GM21447 (cell line): Measurements from ENCODE around the gene NDP.
"Not testable (repeated sequence)": the region's sequence is repeated elsewhere in the genome, so short reads cannot be mapped to it uniquely, and the experiment has no call there.

Experiments used
- ATAC-seq: cut with Tn5 transposase; IDR thresholded peaks from one replicate; pipeline ENCODE4 v1.9.1; 2021; ENCODE audit not compliant: unreplicated experiment

NDP gene

DNA sequence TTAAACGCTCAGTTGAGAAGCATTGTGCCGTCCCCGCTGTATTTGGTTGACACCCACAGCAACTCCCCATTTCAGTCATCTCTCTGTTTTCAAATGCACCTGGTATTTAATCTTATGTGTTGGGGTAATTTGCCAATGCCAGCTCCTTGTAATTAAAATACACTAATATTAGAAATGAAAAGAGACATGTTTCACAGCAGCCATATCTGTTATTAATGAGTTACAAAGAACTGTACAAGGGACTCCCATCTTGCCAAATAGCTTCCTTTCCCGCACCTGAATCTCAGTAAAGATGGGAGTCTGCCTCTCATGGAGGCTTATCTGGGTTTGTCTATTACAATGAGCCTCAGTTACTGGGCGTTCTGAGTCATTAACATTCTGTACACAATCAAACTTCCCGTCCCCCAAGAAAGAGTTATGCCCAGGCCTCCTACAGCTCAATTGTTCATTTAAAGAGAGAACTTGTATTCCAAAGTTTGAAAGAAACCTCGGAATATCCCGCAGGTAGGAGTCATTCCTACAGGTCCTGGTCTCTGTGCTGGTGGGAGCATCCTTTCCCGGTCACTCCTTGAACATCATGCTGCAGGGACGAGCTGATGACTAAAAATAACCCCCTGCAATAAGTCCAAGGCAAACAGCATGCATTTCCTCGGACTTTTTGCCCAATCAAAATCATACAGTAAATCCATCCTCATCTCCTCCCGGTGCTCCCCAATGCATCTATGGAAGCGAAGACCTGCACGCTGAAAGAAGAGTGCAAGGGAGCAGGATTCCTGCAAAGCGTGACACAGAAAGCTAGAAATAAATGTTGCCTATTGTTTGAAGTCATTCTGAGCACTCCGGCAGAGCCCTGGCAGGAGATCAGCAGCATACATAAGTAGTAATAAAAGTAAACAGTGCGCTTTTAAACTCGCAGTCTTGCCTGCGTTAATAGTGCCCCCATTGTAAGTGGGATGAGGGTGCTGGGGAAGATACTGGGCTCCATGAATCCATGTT is 926 bp downstream of the NDP start:
- no peak for ATAC-seq

- no peak for ATAC-seq
Measured at GRCh38 chrX:43970528-43970927, 2.7 kb downstream of the NDP start.

DNA sequence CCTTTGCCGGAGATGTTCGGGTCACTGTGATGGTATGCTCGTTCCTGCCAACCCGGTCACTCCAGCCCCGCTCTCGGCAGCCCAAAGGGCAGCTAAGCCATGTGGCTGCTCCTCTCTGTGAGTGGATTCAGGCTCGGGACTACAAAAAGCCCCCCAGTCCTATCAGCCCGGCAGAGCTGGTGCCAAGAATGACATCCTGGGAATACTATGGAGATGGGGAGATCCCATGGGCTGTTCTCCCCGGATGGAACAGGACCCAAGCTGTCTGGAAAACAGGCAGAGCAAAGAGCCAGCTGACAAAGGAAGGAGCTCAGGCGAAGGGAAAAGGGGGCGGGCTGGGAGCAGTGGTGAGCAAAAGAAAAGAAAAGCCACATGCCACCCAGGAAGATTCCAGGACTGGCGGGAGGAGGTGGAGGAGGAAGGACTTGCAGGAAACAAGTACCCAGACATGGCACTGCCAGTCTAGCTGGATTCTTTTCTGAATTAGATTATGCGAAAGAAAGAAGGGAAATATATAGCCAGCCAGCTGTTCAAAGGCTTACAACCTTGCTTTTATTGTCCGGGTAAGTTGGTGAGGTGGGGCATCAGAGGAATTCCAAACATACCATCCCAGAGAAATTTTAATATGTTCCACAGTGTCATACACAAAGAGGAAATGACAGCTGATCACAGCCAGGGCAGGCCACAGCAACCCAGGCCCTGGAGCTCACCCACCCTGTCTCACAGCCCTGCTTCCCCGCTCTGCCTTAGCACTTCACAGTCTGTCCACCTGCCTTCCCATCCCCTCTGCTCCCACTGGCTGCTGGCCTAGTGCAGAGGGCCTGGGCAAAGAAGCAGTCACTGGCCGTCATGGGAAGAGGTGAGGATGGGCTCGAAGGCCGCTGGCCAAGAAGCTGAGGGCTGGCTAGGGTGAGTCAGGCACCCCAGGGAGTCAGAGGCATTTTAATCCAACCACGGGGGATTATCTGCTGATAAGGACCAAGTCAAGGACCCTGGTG is 3.4 kb downstream of the NDP start:
- no peak for ATAC-seq

- ATAC-seq: no peak
Measured at GRCh38 chrX:43968359-43968781, 4.8 kb downstream of the NDP start.

DNA sequence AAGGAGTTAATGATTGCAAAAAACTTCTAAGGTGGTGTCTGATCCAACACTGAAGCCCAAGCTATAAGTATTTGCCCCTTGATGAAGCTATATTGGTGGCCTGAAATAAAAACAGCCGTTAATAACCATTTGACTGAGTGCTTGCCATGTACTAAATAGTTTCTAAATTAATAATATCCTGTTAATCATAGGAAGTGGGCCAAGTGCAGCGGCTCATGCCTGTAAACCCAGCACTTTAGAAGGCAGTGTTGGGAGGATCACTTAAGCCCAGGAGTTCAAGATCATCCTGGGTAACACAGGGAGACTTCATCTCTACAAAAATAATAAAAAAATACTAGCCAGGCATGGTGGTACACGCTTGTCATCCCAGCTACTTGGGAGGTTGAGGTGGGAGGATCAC is 8.3 kb downstream of the NDP start:
- no peak for ATAC-seq

GRCh38 chrX:43963726-43964125 is 9.5 kb downstream of the NDP start:
- no peak for ATAC-seq

GRCh38 chrX:43962636-43963035 is 10.6 kb downstream of the NDP start:
- no peak for ATAC-seq

DNA sequence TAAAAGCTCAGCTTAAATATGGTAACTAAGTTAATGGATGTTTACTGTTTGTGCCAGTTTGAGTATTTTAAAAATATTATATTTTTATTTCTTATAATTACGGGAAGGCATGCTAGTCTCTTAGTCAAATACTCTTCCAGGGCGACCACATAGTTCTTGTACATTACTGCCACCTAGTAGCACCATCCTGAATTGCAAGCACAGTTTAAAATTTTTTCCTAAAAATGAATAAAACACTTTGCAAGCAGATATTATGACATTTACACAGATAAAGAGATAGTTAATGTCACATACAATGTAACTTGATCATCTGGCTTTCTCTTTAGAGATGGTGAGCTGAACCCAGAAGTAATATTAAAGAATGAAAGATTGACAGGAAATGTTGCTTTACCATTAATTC is 11.5 kb downstream of the NDP start:
- no peak for ATAC-seq

DNA sequence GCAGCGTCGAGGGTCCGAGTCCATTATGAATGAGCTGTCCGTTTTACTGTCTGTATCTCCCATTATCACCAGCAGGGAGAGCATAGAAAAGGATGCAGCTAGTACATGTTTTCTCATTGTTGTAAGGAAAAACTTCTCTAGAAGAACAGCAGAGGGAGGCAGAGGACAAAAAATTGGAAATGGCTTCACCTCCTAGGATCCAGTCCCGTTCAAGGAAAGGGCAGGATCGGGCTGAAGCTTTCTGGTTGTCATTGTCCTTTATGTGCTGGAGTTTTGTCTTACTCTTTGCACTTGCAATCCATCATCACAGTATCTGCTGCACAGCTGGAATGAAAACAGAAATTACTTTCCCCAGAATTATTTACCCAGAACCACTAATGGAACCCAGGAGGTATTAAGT is 14.7 kb downstream of the NDP start:
- no peak for ATAC-seq

DNA sequence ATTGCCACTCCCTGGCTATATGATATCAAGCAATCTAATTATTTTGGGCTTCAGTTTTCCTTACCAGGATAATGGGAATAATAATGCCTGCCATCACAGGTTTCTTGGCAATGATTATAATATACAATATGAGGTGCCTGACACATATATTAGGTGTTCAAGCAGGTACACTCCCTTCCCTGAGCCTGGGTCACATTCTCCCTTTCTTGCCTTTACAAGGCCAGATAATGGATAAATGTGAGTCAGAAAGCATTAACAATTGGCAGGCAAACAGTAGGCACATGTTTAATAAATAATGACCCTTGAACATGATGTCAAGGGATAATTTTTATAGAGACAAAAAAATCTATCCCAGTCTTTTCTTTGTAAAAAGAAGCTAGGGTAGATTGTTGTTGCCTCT is 17.2 kb downstream of the NDP start:
- ATAC-seq: no peak

DNA sequence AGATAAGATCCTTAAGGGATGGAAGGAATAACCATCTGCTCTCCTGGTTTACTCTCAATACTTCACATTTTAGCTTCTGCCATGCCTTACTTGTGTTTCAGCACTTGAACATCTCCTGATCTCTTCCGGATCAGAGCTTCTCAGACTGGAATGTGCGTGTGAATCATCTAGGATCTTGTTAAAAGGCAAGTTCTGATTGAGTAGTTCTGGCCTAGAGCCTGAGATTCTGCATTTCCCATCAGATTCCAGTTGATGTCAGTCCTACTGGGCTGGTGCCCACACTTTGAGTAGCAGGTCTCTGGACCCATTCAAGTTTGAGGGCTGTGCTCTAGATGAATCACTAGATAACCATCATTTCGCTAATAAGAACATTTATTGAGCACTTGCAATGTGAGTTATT is 20.0 kb downstream of the NDP start:
- no peak for ATAC-seq

DNA sequence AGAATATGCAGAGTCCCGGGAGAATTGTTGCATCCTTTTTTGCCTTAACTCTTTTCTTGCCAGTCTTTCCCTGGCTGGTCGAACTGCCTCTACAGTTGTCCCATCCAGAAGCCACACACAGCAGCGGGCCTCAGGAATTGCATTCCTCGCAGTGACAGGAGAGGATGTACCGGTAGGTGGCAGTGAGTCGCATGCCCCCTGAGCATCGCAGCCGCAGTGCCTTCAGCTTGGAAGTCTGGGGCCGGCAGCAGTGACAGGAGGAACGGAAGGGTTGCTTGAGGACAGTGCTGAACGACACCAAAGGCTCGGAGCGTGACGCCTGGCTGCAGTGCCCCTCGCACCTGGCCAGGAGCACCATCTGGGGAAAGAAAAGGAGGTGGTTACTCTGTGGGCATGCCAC is 23.5 kb downstream of the NDP start:
- no peak for ATAC-seq

GRCh38 chrX:43940816-43941474 is 32.2 kb downstream of the NDP start:
- no peak for ATAC-seq

GRCh38 chrX:43939187-43939926 is 33.8 kb downstream of the NDP start:
- ATAC-seq: no peak

- not testable (repeated sequence) for ATAC-seq
Measured at GRCh38 chrX:43922032-43922431, 51.2 kb downstream of the NDP start.

- not testable (repeated sequence) for ATAC-seq
Measured at GRCh38 chrX:43910772-43911171, 62.4 kb downstream of the NDP start.

GRCh38 chrX:43910012-43910411 is 63.2 kb downstream of the NDP start:
- no peak for ATAC-seq

GRCh38 chrX:43909141-43909540 is 64.0 kb downstream of the NDP start:
- no peak for ATAC-seq

DNA sequence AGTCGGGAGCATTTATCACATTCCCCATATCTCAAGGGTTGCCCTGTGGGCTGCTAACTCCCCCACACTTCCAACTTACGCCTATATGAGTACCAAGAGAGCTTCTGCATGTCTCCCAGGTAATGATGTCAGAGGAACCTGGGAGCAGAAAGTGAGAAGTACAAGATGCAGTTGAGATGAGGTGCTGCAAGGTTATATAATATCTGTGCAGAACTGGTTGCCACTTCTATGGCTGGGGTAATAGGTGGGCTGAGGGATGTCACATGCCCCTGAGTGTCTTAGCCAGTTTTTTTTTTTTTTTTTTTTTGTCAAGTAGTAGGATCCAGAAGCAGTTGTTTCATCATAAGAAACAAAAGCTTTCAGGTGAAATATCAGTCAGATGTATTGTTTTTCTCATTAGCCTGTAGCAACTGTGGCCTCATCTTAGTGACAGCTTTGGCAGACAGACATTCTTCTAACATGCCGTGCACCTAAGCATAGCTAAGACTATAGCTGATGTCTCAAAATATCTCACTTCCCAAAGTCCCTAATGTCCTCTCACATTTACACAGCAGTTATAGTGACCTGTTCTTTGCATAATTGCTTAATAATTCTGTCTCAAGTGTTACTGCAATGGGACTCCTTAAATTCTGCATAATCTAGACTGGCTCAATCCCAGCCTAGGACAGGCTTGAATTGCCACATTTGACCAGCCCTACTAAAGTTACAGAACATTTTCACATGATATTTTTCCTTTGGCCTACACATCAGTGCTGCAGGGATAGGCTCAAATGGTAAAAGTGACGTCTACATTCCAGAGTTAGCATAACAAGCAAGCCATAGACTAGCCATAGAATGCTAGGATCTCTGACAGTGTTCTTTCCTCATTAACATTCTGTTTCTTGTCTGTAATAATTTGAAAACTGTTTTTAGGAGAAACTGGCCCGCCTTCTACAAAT is 73.0 kb downstream of the NDP start:
- no peak for ATAC-seq
